GM18517 (cell line): Measurements from ENCODE around the gene KDM4C.
"Not testable (repeated sequence)": the region's sequence is repeated elsewhere in the genome, so short reads cannot be mapped to it uniquely, and the experiment has no call there.

Experiments
- ATAC-seq: cut with Tn5 transposase; IDR thresholded peaks from one replicate; pipeline ENCODE4 v1.9.1; 2021; ENCODE audit warnings: mild to moderate bottlenecking, moderate library complexity; ENCODE audit not compliant: unreplicated experiment

The KDM4C gene

GRCh38 chr9:6757456-6758247 is at the start of gene KDM4C:
KDM4C (plus strand) TSS chr9:6757973; CDS start chr9:6792989, 35,016 bp downstream.
- ATAC-seq, result peak; percentile 73

DNA sequence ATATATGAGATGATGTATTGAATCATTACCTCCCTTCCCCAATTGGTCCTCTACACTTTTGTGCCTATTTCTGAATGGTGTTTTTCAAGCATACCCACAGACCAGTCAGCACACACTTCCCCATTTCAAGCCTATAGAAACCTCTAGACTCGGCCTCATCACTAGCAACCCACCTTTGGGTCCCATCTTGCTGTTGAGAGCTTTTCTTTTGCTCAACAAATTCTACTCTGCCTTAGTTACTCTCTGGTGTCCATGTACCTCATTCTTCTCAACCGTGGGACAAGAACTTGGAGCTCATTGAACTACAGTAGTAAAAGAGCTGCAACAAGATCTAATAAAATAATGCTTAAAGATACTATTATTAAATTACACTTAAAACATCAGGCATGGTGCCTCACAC is 49.0 kb upstream of the KDM4C start:
- ATAC-seq, result no peak

GRCh38 chr9:6711403-6711802 is 46.4 kb upstream of the KDM4C start:
- no peak for ATAC-seq

DNA sequence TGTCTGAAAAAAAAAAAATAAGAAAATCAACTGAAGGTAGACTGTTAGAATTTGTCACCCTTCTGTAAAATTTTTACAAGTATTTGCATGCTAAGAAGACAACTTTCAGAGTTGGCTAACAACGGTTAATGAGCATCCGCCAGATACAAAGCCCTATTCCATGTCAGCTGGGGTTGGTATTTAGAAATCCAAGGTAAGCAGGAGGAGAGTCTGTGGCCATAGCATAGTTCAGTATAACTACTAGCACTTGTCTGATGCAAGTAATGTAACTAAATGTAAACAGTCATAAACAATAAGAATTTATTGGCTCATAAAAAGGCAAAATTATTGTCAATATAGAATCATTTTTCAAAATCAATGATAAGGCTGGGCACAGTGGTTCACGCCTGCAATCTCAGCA is 45.7 kb upstream of the KDM4C start:
- ATAC-seq, result no peak

GRCh38 chr9:6714176-6714575 is 43.6 kb upstream of the KDM4C start:
- no peak for ATAC-seq

DNA sequence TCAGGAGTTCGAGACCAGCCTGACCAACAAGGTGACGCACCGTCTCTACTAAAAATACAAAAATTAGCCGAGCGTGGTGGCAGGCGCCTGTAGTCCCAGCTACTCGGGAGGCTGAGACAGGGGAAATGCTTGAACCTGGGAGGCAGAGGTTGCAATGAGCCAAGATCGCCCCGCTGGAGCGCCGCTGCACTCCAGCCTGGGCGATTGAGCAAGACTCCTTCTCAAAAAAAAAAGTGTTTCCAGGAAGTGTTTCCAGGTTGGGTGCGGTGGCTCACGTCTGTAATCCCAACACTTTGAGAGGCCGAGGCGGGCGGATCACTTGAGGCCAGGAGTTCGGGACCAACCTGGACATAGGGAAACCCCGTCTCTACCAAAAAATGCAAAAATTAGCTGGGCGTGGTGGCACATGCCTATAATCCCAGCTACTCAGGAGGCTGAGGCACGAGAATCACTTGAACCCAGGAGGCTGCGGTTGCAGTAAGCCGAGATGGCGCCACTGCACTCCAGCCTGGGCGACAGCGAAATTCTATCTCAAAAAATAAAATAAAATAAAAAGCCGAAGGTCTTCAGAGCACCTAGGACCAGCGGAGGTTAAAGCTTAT is 42.5 kb upstream of the KDM4C start:
- ATAC-seq, result not testable (repeated sequence)

- ATAC-seq, result peak; percentile 85
Observed at GRCh38 chr9:6715755-6716643, 41.8 kb upstream of the KDM4C start.

DNA sequence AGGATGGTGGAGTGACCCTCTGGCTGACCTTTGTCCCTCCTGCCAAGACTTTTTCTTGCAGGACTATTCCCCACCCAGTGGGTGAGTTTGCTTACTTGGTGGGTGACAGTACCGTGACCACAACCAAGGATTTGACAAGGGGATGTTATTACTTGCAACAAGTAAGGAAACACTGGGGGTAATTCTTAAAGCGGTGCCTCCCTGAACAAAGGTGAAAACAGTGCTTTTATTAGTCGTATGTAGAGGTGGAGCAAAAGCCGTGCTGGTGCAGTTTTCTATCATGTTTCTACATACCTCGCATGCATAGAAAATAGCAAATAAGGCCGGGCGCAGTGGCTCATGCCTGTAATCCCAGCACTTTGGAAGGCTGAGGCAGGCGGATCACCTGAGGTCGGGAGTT is 41.0 kb upstream of the KDM4C start:
- no peak for ATAC-seq

DNA sequence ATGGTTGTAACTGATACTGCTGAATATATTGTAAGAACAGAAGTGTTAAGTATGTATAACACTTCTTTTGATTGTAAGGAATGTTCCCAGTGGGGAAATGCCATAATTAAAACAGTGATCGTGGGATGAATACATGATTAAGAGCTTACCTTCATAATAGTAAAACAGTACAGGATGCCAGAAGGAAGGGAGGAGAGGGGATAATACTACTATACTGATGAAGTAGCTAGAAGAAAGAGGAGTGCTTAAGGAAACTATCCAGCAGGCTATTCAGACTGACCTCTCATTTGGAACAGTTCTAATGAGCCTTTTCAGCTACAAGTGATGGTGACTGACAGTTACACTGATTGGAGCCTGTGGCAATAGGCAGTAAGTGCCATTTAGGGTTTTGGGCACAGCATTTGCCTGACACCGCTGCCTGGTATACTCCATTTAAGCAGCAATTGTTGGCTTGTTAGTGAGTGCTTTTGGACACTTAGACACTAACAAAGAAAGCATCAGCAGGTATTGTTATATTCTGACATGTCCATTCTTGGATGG is 33.8 kb upstream of the KDM4C start:
- ATAC-seq, result no peak

- ATAC-seq, result no peak
Observed at GRCh38 chr9:6733257-6733656, 24.5 kb upstream of the KDM4C start.

DNA sequence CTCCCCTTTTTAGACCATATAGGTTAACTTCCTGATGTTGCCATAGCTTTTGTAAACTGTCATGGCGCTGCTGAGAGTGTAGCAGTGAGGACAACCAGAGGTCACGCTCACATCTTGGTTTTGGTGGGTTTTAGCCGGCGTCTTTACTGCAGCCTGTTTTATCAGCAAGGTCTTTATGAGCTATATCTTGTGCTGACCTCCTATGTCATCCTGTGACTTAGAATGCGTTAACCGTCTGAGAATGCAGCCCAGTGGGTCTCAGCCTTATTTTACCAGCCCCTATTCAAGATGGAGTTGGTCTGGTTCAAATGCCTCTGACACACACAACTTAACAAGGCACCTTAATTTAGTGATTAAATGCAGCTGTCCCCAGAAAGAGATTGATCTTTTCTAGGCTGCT is 23.9 kb upstream of the KDM4C start:
- no peak for ATAC-seq

DNA sequence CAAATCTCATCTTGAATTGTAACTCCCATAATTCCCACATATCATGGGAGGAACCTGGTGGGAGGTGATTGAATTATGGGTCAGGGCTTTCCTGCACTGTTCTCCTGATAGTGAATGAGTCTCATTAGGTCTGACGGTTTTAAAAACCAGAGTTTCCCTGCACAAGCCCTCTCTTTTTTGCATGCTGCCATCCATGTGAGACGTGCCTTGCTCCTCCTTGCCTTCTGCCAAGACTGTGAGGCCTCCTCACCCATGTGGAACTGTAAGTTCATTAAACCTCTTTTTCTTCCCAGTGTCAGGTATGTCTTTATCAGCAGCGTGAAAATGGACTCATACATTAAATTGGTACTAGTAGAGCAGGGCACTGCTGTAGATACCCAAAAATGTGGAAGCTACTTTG is 22.4 kb upstream of the KDM4C start:
- ATAC-seq, result no peak

DNA sequence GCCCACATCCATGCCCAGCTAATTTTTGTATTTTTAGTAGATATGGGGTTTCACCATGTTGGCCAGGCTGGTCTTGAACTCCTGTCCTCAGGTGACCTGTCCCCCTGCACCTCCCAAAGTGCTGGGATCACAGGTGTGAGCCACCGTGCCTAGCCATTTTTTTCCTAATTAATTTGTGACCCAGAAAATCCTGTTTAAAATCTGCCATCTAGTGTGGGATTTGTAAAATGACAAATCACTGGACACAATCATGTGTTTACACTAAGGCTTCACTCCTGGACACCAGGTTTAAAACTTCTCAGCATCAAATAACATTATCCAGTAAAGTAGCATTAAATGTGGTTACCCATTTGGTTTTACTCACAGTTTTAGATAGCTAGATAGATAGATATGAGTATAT is 18.6 kb upstream of the KDM4C start:
- no peak for ATAC-seq

DNA sequence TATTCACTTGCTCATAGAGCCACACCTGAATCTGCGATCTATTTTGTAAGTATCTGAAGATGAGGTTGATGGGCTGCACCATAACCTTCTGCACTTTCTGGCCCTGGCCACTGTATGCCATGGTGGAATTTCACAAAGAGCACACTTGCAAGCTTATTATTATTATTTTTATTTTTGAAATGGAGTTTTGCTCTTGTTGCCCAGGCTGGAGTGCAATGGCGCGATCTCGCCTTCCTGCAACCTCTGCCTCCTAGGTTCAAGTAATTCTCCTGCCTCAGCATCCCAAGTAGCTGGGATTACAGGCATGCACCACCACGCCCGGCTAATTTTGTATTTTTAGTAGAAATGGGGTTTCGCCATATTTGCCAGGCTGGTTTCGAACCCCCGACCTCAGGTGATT is 8.9 kb upstream of the KDM4C start:
- ATAC-seq, result not testable (repeated sequence)

- ATAC-seq, result not testable (repeated sequence)
Observed at GRCh38 chr9:6754861-6755260, 2.9 kb upstream of the KDM4C start.

- peak; percentile 39 for ATAC-seq
Observed at GRCh38 chr9:6757132-6757455, 679 bp upstream of the KDM4C start.

GRCh38 chr9:6758248-6758497 is 400 bp downstream of the KDM4C start:
- peak; percentile 11 for ATAC-seq

DNA sequence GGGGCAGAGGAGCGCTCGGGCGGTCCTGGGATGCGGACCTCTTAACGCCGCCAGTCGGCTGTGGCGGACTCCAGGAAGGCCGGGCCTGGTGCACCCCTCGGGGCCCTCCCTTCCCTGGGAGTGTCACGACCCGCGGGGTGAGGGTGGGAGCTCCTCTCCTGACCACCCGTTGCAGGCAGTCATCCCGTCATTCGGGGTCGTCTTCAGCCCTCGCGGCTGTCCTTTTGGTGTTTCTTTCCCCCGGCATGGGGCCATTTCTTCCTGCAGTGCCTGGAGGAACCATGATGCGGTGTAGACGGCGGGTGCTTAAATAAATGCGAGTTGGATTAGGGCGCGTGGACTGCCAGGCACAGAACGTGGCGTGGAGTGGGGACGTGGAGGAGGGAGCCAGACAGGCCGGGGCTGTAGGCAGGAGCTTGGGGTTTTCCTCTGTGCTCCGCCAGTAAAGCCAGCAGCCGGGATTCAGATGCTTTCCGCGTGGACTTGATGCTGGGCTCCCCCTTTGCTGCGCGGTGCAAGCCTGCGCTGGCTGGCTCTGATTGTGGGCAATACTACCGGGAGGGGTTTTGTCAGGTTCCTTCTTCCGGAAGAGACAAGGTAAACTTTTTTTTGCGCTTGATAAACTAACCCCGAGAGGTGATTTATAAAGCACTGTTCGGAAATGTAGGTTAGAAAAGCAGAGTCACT is 868 bp downstream of the KDM4C start:
- ATAC-seq, result peak; percentile 23

- peak; percentile 23 for ATAC-seq
Observed at GRCh38 chr9:6759185-6759977, 1.6 kb downstream of the KDM4C start.

DNA sequence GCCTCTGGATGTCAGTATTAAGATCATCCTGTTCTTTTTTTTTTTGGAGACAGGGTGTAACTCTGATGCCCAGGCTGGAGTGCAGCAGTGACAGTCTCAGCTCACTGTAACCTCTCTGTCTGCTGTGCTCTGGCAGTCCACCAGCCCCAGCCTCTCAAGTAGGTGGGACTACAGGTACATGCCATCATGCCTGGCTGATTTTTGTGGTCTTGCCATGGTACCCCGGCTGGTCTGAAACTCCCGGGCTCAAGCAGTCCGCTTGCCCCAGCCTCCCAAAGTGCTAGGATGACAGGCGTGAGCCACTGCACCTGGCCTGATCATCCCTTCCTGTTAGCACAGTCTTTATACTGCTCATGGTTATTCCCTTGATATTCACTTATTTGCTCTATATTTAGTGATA is 3.5 kb downstream of the KDM4C start:
- no peak for ATAC-seq
